Naive B cell (primary cell): Measurements from ENCODE around the gene LYRM9. TPM values are rescaled to one million over a fixed set of nuclear protein-coding genes. Genes with fewer than 3 reads are reported as not detected.

Experiments used
- ATAC-seq, 2 donors: fragments of 150-1000 bp; cut with Tn5 transposase; 2 replicates each; pipeline ENCODE4 v1.10.0; 2021; ENCODE audit warnings: low read depth in 2 of 2, mild to moderate bottlenecking in 2 of 2, moderate library complexity in 2 of 2
- DNase-seq: peaks from one replicate; pipeline ENCODE4 v3.0.0; 2022
- H3K27ac Mint-ChIP-seq, 6 donors: one replicate each; pipeline ENCODE4 v1.8.0; 2020 to 2022; ENCODE audit warnings: mild to moderate bottlenecking in 6 of 6, mixed read lengths in 6 of 6, moderate library complexity in 5 of 6, inconsistent platforms in 2 of 6
- H3K27me3 Mint-ChIP-seq, 3 donors: one replicate each; pipeline ENCODE4 v1.8.0; 2021 to 2022; ENCODE audit warnings: mixed read lengths in 3 of 3, mild to moderate bottlenecking in 1 of 3
- H3K36me3 Mint-ChIP-seq, 2 donors: one replicate each; pipeline ENCODE4 v1.8.0; 2020 to 2022; ENCODE audit warnings: mixed read lengths in 2 of 2, inconsistent platforms in 1 of 2, mild to moderate bottlenecking in 1 of 2
- H3K4me1 Mint-ChIP-seq, 3 donors: one replicate each; pipeline ENCODE4 v1.8.0; 2020 to 2022; ENCODE audit warnings: mixed read lengths in 3 of 3, inconsistent platforms in 1 of 3, mild to moderate bottlenecking in 1 of 3, moderate library complexity in 1 of 3
- H3K4me3 Mint-ChIP-seq, 8 donors: one replicate each; pipeline ENCODE4 v1.8.0; 2020 to 2022; ENCODE audit warnings: mild to moderate bottlenecking in 8 of 8, mixed read lengths in 8 of 8, moderate library complexity in 8 of 8, inconsistent platforms in 2 of 8
- H3K9me3 Mint-ChIP-seq, 7 donors: one replicate each; pipeline ENCODE4 v1.8.0; 2020 to 2022; ENCODE audit warnings: mixed read lengths in 7 of 7, mild to moderate bottlenecking in 5 of 7, inconsistent platforms in 2 of 7, moderate library complexity in 1 of 7
- polyA plus RNA-seq, 6 donors: library from polyadenylated mRNA; unstranded; fragments of 300-500 nt; fragmentation: Illumina TruSeq; gene quantifications; one replicate each; pipeline ENCODE4 v1.2.3, GENCODE V29; 2021; ENCODE audit warnings: low read depth in 6 of 6

Gene LYRM9
- polyA plus RNA-seq, result 10 to 100 TPM; 16.7 to 29.0 (median 25.3) TPM

DNA sequence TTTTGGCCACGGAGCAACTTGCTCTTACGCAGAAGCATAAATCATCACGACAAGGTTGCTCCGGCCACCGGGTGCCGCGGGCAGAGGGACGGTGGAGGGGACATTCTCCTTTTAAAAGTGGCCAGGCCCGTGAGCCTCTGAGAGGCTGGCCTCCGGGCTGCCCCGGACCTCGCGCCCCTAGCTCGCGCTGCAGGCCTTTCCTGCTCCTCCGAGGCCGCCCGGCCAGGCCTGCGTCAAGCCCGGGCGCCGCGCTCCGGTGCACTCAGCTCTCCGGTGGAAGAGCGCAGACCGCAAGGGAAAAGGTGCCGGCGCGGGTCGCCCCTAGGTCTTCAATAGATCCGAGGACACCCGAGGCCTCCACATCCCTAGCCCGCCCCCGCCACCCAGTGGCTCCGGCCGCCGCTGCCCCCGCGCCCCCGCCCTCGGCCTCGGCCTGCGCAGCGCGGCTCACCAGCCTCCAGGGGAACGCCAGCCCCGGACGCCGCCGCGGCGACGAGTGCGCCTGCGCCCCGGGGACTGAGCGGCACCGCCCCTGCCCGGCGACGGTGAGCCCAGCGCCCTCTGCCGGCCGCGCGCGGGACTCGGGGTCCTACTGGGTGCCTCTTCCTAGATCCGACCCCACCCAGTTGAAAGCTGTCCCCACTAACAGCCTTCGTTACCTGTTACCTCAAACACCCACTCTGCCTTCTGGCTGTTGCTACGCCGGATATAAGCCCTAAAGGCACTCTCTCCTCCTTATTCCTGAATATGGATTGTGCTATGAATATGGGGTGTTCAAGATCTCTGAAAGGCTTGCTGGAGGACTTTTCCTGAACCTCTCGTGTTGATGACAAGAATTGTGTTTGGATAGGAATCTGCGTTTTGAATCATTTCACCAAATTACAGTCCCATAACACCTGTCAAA, at the start of gene LYRM9:
Gene LYRM9 (minus strand): TSS at position 500 of the 904 bp plus-strand sequence. CDS start 10,671 bp downstream, outside the sequence.
- DNase-seq (peak; percentile 94), ATAC-seq (peak; percentile 94 to 95)
- Mint-ChIP-seq H3K27me3 (peaks cover 0 to 22% (median 10%) of the 10 kb centered on the region in 3 donors), H3K27ac (peak within 1 kb of the TSS in 5 of 6 donors; percentile 57 to 91 (median 77)), H3K4me1 (peaks cover 15 to 31% (median 24%) of the 10 kb centered on the region in 3 donors), H3K36me3 (no peaks in the 10 kb centered on the region), H3K4me3 (peak within 1 kb of the TSS; percentile 81 to 92 (median 90)), H3K9me3 (no peaks in the 10 kb centered on the region)

DNA sequence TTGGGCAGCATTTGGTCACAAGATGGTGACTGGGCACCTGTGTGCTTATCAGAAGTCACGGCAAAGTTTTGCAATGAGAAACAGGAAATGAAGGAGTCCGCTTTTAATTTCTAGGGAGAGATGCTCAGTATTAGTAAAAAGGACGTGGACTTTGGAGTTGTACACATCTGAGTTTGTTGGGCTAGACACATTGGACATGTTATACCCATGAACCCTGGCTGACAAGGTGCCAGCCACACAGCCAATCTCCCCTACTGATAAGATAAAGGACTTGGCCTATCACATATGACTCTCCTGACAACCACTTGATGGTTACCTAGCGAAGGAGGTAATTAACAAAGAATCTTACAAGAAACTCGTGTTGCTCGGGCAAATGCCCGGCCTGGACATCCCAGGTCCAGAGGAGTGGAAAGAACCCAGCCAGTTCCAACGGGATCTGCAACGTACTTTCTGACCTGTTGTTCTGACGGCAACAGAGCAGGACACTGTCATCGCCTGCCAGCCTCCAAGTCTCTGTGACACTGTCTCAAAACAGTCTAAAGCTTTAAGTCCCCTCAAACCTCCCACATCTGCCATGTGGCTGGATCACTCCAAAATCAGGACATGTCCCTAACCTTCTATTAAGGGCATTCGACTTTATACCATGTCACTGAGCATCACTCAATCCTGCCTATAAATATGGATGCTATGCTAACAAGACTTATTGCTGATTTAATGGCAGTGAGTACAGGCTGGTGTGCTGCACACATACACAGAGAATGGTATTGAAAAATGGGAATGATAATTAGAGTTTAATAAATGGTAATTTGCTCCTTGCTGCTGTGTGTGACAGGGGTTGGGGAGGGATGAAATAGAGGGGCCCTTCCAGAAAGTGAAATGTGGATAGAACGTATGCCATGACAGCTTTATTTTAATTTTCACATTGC, 47.6 kb upstream of the LYRM9 start:
- Mint-ChIP-seq H3K27ac (peak overlapping the region in 1 of 6 donors; percentile 32), H3K9me3 (peaks cover 0 to 5% (median 0%) of the 10 kb centered on the region in 7 donors), H3K4me1 (peaks cover 11 to 21% (median 12%) of the 10 kb centered on the region in 3 donors), H3K27me3 (peaks cover 2 to 3% (median 3%) of the 10 kb centered on the region in 3 donors), H3K4me3 (no peak overlapping the region), H3K36me3 (no peaks in the 10 kb centered on the region)
- DNase-seq (no peak), ATAC-seq (no peak)

DNA sequence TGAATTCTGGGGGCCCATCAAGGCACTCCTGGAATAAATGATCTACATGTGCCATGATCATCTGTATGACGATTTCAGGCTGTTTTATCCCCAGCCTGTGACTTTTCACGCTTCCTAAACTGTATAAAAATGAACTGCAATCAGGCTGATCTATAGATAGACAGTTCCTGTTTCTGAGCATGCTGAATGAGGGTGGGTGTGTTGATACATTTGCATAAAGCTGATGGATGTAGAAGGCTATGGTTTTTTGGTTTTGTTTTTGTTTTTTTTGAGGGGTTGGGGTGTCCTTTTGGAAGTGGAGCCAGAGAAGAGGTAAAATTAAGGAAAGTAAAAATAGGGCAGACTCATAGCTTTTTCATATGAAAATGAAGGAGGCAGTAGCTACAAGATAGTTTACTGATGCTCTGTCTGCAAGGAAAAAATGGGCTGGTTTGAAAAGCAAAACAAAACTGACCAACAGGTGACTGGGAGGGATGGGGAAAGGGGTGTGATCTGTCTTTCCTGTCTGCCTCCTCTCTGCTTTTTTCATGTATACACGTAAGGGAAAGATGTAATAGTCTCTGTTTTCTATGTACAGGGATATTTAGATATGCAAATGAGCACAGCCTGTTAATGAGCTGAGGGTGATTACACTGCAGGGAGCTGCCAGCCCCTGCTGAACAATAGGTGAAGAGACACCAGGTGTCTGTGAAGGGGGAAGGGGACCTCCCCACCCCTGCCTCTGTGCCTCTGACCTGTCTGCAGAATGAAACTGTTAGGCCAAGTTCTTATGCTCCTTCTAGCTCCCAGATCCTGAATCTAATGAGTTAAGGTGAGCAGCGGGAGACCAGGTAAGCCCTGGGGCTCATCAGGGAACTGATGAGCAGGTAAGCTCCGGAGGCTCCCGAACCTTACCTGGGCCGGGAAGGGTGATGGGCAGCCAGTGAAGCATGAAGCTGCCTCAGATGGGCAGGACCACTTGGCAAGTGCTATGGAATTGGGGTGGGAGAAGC, 46.6 kb upstream of the LYRM9 start:
- Mint-ChIP-seq H3K36me3 (no peaks in the 10 kb centered on the region), H3K4me3 (peak overlapping the region in 6 of 8 donors; percentile 16 to 68 (median 35)), H3K27ac (peak overlapping the region in 2 of 6 donors; percentile 9 to 68), H3K9me3 (peaks cover 0 to 5% (median 0%) of the 10 kb centered on the region in 7 donors), H3K4me1 (peaks cover 11 to 18% (median 12%) of the 10 kb centered on the region in 3 donors), H3K27me3 (peaks cover 7 to 13% (median 12%) of the 10 kb centered on the region in 3 donors)
- peak; percentile 96 to 98 for ATAC-seq
- peak; percentile 16 for DNase-seq

DNA sequence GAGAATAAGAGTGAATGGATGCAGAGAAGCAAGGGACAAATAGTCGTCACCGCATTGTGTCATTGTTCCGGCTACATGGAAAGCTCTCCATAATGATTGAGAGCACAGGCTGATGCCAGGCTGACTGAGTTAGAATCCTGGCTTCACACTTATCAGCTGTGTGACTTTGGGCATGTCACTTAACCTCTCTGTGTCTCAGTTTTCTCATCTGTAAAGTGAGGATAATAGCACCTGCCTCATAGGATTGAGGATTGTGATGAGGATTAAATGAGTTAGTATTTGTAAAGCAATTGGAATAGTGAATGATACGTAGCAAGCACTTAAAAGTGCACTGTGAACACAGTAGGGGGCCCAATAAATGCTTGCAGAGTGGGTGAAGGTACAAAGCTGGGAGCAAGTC, 45.7 kb upstream of the LYRM9 start:
- Mint-ChIP-seq H3K36me3 (no peaks in the 10 kb centered on the region), H3K27me3 (peaks cover 4 to 18% (median 16%) of the 10 kb centered on the region in 3 donors), H3K9me3 (peaks cover 0 to 5% (median 0%) of the 10 kb centered on the region in 7 donors), H3K4me3 (no peak overlapping the region), H3K4me1 (peaks cover 11 to 17% (median 12%) of the 10 kb centered on the region in 3 donors), H3K27ac (peak overlapping the region in 1 of 6 donors; percentile 88)
- no peak for DNase-seq
- ATAC-seq, result no peak

DNA sequence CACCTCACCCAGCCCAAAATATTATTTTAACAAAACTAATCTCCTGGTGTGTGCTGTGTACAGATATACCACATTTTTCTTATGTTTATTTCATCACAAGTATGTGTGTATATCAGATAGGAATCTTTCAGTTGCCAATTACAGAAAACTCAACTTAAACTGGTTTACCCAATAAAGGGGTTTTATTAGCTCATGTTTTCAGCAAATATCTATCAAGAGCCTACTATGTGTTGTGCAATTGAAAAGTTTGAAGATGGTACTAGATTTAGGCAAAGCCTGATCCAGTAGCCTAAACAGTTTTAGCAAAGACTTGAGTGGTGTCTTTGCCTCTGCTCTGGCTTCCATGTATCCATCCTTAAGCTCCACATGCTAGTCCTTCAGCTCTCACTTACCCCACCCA, 45.1 kb upstream of the LYRM9 start:
- no peaks in the 10 kb centered on the region for H3K36me3 Mint-ChIP-seq
- H3K9me3 Mint-ChIP-seq, result peaks cover 0 to 10% (median 0%) of the 10 kb centered on the region in 7 donors
- peaks cover 11 to 17% (median 12%) of the 10 kb centered on the region in 3 donors for H3K4me1 Mint-ChIP-seq
- no peak overlapping the region for H3K4me3 Mint-ChIP-seq
- DNase-seq, result no peak
- peaks cover 4 to 22% (median 16%) of the 10 kb centered on the region in 3 donors for H3K27me3 Mint-ChIP-seq
- peak overlapping the region in 1 of 6 donors; percentile 88 for H3K27ac Mint-ChIP-seq
- no peak for ATAC-seq

DNA sequence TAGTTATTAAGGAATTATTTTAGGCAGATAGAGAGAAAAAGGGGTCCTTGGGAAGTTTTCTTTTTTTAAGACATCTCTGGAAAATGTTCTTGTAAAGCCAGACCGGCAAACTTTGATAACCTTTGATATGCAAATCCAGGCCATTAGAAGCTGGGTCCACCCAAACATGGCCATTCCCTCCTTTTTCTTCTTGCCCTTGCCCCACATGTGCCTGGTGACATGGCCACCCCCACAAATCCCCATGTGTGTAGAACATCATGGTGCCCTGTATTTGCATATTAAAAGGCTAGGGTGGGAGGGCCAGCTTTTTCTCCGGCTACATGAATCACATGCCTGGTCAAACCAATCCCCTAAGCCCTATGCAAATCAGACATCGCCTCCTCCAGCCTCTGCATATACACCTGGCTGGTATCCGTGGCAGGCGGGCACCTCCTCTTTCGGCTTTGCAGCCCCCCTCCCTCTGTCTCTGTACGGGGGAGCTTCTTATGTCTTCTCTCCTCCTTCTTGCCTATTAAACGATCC, 43.9 kb upstream of the LYRM9 start:
- Mint-ChIP-seq H3K4me3 (no peak overlapping the region), H3K9me3 (peaks cover 0 to 12% (median 0%) of the 10 kb centered on the region in 7 donors), H3K27ac (no peak overlapping the region), H3K36me3 (no peaks in the 10 kb centered on the region), H3K4me1 (peaks cover 11 to 17% (median 12%) of the 10 kb centered on the region in 3 donors), H3K27me3 (peaks cover 4 to 22% (median 21%) of the 10 kb centered on the region in 3 donors)
- DNase-seq (no peak), ATAC-seq (no peak)

DNA sequence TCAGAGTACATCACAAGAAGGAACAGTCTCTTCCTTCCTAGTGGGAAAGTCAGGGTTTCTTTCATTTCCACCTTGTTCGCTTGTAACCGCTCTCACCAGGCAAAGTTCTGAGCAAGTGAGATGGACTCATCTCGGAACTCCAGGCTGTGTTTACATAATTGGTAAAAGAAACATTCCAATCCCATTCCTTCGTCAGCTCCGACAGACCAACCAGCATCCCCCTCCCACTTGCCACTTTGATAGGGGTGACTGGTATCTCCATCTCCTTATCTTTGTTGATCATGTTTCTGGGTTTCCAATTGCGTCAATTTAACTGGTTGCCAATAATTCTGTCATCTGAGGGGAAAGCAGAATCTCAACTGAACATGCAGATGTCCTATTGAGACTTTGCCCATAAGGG, 36.8 kb upstream of the LYRM9 start:
- no peak overlapping the region for H3K27ac Mint-ChIP-seq
- H3K27me3 Mint-ChIP-seq, result peaks cover 10 to 34% (median 24%) of the 10 kb centered on the region in 3 donors
- H3K4me1 Mint-ChIP-seq, result no peaks in the 10 kb centered on the region
- DNase-seq (no peak), ATAC-seq (no peak)
- no peak overlapping the region for H3K4me3 Mint-ChIP-seq
- no peaks in the 10 kb centered on the region for H3K36me3 Mint-ChIP-seq
- peaks cover 0 to 12% (median 0%) of the 10 kb centered on the region in 7 donors for H3K9me3 Mint-ChIP-seq

DNA sequence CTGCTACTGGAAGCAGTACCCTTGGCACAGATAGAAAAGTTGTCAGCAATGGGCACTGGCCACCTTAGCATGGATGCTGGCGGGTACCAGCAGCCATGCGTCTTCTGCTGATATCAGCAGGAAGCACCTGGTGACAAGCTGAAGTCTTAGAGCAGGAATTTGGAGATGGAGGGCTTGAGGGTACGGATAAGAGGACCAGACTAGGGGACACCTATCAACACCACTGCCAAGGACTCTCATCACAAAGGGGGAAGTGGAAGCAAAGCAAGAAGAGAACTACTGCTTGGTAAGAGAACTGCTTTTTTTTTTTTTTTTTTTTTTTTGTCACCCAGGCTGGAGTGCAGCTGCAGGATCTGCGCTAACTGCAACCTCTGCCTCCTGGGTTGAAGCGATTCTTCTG, 35.4 kb upstream of the LYRM9 start:
- H3K27ac Mint-ChIP-seq, result no peak overlapping the region
- peaks cover 10 to 28% (median 13%) of the 10 kb centered on the region in 3 donors for H3K27me3 Mint-ChIP-seq
- no peaks in the 10 kb centered on the region for H3K36me3 Mint-ChIP-seq
- DNase-seq, result no peak
- no peaks in the 10 kb centered on the region for H3K4me1 Mint-ChIP-seq
- no peak overlapping the region for H3K4me3 Mint-ChIP-seq
- ATAC-seq, result no peak
- H3K9me3 Mint-ChIP-seq, result peaks cover 0 to 5% (median 0%) of the 10 kb centered on the region in 7 donors

DNA sequence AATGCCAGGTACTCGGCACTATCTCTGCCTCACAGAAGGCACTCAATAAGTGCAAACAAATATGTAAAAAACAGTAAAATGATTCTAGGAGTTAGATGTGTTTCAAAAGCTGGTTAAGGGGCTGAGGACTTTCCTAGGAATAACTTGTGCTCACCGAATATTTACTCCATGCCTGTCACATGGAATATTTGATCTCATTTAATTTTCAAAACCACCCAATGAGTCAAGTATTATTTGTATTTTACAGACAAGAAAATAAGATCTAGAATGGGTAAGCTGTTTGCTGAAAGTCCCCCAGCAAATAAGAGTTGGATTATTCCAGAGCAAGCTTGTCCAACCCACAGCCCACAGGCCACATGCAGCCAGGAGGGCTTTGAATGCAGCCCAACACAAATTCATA, 34.6 kb upstream of the LYRM9 start:
- no peaks in the 10 kb centered on the region for H3K4me1 Mint-ChIP-seq
- H3K9me3 Mint-ChIP-seq, result no peaks in the 10 kb centered on the region
- no peaks in the 10 kb centered on the region for H3K36me3 Mint-ChIP-seq
- no peak overlapping the region for H3K27ac Mint-ChIP-seq
- no peak for DNase-seq
- no peak for ATAC-seq
- H3K27me3 Mint-ChIP-seq, result peaks cover 10 to 28% (median 12%) of the 10 kb centered on the region in 3 donors
- H3K4me3 Mint-ChIP-seq, result no peak overlapping the region

DNA sequence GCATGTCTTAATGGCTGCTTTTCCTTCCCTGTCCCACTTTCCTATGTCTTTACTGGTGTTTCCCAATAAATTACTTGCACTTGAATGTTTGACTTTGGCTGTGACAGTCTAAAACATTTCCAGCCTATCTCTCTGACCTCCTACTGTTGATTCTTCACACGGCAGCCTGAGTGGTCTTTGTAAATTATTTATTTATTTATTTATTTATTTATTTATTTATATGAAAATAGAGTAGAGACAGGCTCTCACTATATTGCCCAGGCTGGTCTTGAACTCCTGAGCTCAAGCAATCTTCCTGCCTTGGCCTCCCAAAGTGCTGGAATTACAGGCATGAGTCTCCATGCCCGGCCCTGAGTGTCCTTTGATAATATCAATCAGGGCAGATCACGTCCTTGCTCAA, 28.4 kb upstream of the LYRM9 start:
- Mint-ChIP-seq H3K27me3 (peaks cover 2 to 19% (median 19%) of the 10 kb centered on the region in 3 donors), H3K27ac (no peak overlapping the region), H3K4me1 (no peaks in the 10 kb centered on the region), H3K36me3 (no peaks in the 10 kb centered on the region), H3K4me3 (no peak overlapping the region), H3K9me3 (no peaks in the 10 kb centered on the region)
- DNase-seq, result no peak
- no peak for ATAC-seq

DNA sequence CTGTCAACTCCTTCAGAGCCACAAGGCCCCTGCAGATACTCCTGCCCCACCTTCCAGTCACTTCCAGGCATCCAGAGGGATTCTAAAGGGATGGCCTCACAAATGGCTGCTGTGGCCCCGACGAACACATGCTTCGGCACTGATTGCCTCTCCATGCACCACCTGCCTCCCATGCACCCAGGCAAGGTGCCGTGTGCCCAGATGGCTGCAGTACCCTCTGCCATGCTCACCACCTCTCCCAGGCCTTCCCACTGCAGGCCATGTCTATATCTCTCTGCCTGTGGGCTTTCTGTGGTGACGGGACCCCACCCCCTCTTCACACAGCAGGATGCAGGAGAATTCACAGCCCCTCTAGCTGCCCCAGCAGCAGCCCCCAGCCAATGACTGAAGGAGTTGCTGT, 27.9 kb upstream of the LYRM9 start:
- Mint-ChIP-seq H3K9me3 (no peaks in the 10 kb centered on the region), H3K36me3 (no peaks in the 10 kb centered on the region), H3K27me3 (peaks cover 4 to 19% (median 18%) of the 10 kb centered on the region in 3 donors), H3K4me1 (no peaks in the 10 kb centered on the region), H3K4me3 (no peak overlapping the region), H3K27ac (no peak overlapping the region)
- DNase-seq, result no peak
- no peak for ATAC-seq

DNA sequence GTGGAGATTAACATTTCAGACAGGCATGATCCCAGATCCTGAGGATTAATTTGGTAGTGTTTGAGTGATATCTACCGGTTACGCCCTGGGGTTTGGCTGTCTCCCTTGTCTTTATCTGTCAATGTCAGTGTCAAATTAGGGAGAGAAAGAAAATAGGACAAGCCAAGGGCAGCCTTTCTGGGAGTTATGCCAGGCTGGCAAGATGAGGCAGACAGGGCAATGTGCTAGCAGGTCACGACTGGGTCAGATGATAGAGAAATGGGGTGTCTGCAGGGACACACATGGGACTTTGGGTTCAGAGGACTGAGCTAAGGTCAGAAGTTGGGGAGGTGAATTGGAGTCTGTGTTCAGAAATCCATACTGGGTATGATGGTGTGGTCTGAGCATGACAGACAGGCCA, 27.4 kb upstream of the LYRM9 start:
- Mint-ChIP-seq H3K27me3 (peaks cover 9 to 19% (median 18%) of the 10 kb centered on the region in 3 donors), H3K27ac (peak overlapping the region in 1 of 6 donors; percentile 89), H3K4me3 (no peak overlapping the region), H3K9me3 (no peaks in the 10 kb centered on the region), H3K4me1 (no peaks in the 10 kb centered on the region), H3K36me3 (no peaks in the 10 kb centered on the region)
- no peak for DNase-seq
- no peak for ATAC-seq
